GM15510 (cell line): Measurements from ENCODE around the gene NETO1.

Source experiments
- POLR2A ChIP-seq: IDR thresholded peaks from 3 replicates; pipeline ENCODE4 v1.6.1; 2011; ENCODE audit warnings: borderline replicate concordance; ENCODE audit not compliant: insufficient read length; ENCODE audit errors: extremely low read depth

The NETO1 gene

GRCh38 chr18:72863754-72864153 is 4.0 kb downstream of the NETO1 start:
- no peak for TF ChIP-seq POLR2A

- TF ChIP-seq POLR2A: no peak
Measured at GRCh38 chr18:72859088-72859487, 8.7 kb downstream of the NETO1 start.

- TF ChIP-seq POLR2A: no peak
Measured at GRCh38 chr18:72849671-72850070, 18.1 kb downstream of the NETO1 start.

GRCh38 chr18:72848503-72849237 is 19.1 kb downstream of the NETO1 start:
- TF ChIP-seq POLR2A: no peak

- TF ChIP-seq POLR2A: no peak
Measured at GRCh38 chr18:72847771-72848170, 20.0 kb downstream of the NETO1 start.

- TF ChIP-seq POLR2A: no peak
Measured at GRCh38 chr18:72846736-72847533, 20.9 kb downstream of the NETO1 start.

- TF ChIP-seq POLR2A: no peak
Measured at GRCh38 chr18:72843743-72844142, 24.0 kb downstream of the NETO1 start.

GRCh38 chr18:72840109-72840508 is 27.7 kb downstream of the NETO1 start:
- TF ChIP-seq POLR2A: no peak

GRCh38 chr18:72834731-72835130 is 33.1 kb downstream of the NETO1 start:
- no peak for TF ChIP-seq POLR2A

- no peak for TF ChIP-seq POLR2A
Measured at GRCh38 chr18:72833471-72833870, 34.3 kb downstream of the NETO1 start.

- no peak for TF ChIP-seq POLR2A
Measured at GRCh38 chr18:72830109-72830508, 37.7 kb downstream of the NETO1 start.

GRCh38 chr18:72828601-72829000 is 39.2 kb downstream of the NETO1 start:
- TF ChIP-seq POLR2A: no peak

- TF ChIP-seq POLR2A: no peak
Measured at GRCh38 chr18:72826736-72827135, 41.1 kb downstream of the NETO1 start.

GRCh38 chr18:72823345-72823744 is 44.4 kb downstream of the NETO1 start:
- no peak for TF ChIP-seq POLR2A

GRCh38 chr18:72822202-72822601 is 45.6 kb downstream of the NETO1 start:
- TF ChIP-seq POLR2A: no peak

GRCh38 chr18:72820571-72820970 is 47.2 kb downstream of the NETO1 start:
- no peak for TF ChIP-seq POLR2A
